ENCODE data around the gene CACNA2D2.

Gene CACNA2D2

GRCh38 chr3:50350527-50351322, 152.7 kb downstream of the CACNA2D2 start, which contains the start of the genes CYB561D2 and NPRL2:
TSS of gene CYB561D2 (plus strand) at chr3:50350862. CDS start at chr3:50351434, 572 bp downstream.
TSS of gene NPRL2 (minus strand) at chr3:50350775. CDS start at chr3:50350652, 123 bp downstream.
- peak within 1 kb of the TSS; percentile 97 for H3K4me3 ChIP-seq (ENCODE audit: low read length)
- peak; percentile 90 for DNase-seq (ENCODE audit: low read depth)
- TF ChIP-seq, protein P1, sequence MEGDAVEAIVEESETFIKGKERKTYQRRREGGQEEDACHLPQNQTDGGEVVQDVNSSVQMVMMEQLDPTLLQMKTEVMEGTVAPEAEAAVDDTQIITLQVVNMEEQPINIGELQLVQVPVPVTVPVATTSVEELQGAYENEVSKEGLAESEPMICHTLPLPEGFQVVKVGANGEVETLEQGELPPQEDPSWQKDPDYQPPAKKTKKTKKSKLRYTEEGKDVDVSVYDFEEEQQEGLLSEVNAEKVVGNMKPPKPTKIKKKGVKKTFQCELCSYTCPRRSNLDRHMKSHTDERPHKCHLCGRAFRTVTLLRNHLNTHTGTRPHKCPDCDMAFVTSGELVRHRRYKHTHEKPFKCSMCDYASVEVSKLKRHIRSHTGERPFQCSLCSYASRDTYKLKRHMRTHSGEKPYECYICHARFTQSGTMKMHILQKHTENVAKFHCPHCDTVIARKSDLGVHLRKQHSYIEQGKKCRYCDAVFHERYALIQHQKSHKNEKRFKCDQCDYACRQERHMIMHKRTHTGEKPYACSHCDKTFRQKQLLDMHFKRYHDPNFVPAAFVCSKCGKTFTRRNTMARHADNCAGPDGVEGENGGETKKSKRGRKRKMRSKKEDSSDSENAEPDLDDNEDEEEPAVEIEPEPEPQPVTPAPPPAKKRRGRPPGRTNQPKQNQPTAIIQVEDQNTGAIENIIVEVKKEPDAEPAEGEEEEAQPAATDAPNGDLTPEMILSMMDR (conservative IDR thresholded peaks at IDR 0.05; ENCODE audit: low read length), result no peak

- TF ChIP-seq, protein P1 (conservative IDR thresholded peaks at IDR 0.05; ENCODE audit: low read length), result no peak
- peak overlapping the region; percentile 97 for H3K4me3 ChIP-seq (ENCODE audit: low read length)
- DNase-seq (ENCODE audit: low read depth), result no peak
Measured at GRCh38 chr3:50350213-50350526, 153.3 kb downstream of the CACNA2D2 start.

DNA sequence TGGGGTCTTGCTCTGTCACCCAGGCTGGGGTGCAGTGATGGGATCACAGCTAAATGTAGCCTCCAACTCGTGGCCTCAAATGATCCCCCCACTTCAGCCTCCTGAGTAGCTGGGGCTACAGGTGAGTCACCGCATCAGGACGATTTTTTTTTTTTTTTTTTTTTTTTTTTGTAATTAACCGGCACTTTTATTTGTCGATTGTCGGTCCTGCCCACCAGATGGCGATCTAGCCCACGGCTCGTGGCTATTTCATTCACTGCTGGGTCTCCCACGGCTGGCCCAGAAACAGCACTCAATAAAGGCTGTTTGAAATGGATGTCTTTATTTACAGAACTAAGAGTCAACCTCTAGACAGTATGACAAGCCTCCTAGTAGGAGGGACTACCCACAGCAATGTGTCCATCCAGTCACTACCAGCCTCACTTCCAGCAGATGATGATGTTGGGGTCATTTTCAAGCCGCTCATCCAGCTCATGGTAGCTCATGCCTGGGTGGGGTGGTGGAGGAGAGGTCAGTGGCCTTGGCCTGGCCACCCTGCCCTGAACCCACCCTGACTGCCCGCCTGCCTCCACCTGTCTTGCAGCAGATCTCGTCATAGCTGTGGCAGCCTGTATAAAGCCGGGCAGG, 156.1 kb downstream of the CACNA2D2 start:
- H3K4me3 ChIP-seq (ENCODE audit: low read length), result no peak overlapping the region
- TF ChIP-seq, protein P1 (conservative IDR thresholded peaks at IDR 0.05; ENCODE audit: low read length), result peak; percentile 69
- DNase-seq (ENCODE audit: low read depth), result peak; percentile 67

DNA sequence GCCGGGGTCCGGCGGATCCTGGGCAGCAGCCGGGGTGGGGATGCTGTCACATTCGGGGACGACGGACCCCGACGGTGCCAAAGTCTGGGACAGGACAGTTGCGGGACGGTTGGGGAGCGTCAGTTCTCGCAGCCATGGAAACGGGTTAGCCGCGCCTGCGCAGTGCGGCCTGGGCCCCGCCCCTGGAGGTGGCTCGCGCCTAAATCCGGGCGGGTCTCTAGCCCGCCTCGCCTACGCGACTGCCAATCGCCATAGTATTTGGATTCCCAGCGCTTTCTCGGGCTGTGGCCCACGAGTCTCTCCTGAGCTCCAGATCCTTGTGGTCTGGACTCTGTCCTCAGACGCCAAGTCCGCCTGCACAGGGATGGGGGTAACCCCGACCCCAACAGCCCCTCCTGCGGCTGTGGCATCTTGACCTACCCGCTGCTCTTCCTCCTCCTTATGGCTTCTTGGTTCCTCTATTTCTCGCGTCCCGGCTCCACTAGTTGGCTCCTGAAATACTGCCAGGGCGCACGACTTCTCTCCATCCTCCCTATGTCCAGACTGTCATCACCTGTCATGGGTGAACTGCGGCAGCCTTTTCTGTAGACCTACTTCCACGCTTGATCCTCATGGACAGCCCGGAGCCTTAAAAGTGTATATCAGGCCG, 157.7 kb downstream of the CACNA2D2 start, which contains the start of gene ZMYND10:
TSS of gene ZMYND10 (minus strand) at position 147 of the 649 bp plus-strand sequence. CDS start 153 bp downstream, outside the sequence.
- DNase-seq (ENCODE audit: low read depth), result peak; percentile 35
- TF ChIP-seq, protein P1 (conservative IDR thresholded peaks at IDR 0.05; ENCODE audit: low read length), result no peak
- H3K4me3 ChIP-seq (ENCODE audit: low read length), result peak within 1 kb of the TSS; percentile 64

GRCh38 chr3:50345008-50345407, 158.4 kb downstream of the CACNA2D2 start:
- TF ChIP-seq, protein P1 (conservative IDR thresholded peaks at IDR 0.05; ENCODE audit: low read length), result no peak
- H3K4me3 ChIP-seq (ENCODE audit: low read length), result peak overlapping the region; percentile 64
- DNase-seq (ENCODE audit: low read depth), result no peak

DNA sequence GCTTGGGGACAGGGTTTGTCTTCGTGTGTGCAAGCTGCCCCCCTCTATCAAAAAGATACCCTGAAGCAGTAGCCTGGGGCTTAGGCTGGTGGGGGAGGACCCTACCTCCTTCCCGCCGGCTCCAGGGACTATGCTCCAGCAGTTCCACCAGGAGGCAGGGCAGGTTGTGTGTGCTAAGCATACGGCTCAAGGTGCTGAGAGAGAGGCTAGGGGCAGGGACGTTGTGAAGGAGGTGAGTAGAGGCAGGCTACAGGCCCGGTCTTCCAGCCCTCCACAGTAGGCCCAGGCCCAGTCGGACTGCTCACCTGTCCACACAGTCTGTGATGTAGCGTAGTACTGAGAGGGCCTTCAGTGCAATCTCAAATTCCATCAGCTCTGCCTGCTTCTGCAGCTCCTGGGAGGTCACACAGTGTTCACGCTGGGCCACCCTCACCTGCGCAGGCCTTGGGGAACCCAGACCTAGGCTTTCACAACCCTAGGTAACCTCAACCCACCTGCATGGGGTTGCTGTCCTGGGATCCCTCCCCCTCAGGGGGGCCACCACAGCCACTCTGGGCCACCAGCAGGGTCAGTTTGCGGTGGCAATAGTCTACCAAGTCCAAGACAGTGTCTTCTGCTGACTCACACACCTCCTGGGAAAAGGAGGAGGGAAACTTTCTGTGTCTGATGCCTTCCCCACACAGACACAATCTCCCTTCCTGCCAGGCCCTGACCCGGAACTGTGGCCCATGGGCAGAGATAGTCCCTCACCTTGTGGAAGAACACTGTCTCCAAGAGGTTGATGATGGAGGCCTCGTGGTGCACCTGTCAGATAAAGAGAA, 160.4 kb downstream of the CACNA2D2 start:
- no peak overlapping the region for H3K4me3 ChIP-seq (ENCODE audit: low read length)
- no peak for DNase-seq (ENCODE audit: low read depth)
- TF ChIP-seq, protein P1 (conservative IDR thresholded peaks at IDR 0.05; ENCODE audit: low read length), result 0 out of 2 replicates have a peak, but pooled peaks have one; percentile 0

Data from AG10803 (cell line).